ENCODE results near the gene SLC9A3. TPM values are rescaled to one million over a fixed set of nuclear protein-coding genes. Genes with fewer than 3 reads are reported as not detected.

Gene SLC9A3
- total RNA-seq, 4 donors from 2014 or later, result 1.7 to 5.0 (median 2.8) TPM

DNA sequence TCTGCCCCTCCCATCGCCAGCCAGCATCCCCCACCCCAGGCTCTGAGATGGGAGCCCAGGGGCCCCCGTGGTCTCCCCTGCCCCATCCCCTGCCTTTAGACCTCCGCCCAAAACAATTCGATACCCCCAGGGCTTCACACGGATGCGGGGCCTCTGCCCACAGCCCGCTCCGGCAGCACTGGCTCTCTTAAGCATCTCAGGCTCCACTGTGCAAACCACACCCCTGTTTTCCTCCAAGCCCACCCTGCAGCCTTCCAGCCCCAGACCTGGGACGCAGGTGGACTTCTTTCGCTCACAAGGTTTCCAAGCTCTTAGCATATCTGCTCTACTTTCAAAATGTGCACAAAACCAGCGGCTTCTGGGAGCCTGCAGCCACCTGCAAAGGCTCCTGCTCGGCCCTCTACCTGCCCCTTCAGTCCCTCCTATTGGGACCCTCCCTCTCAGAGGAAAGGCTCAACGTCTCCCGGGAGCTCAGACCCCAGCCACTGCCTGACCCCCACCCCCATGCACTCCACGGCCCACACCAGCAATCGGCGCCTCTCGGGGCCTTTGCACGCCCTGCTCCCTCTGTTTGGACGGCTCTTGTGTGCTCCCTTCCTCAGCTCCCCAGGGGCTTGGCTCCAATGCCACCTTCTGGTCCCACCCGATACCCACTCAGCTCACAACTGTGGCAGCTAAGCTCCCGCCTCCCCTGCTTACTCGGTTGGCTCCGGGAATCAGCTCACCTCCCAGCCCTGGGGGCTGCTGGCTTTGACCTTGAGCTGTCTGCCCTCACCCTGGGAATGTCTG is 918 bp upstream of the SLC9A3 start:
- Histone ChIP-seq H3K27me3 (peaks cover 3 to 92% (median 49%) of the 10 kb centered on the region in 4 donors), H3K27ac (replicated peaks in 1 of 4) (no peak overlapping the region), H3K9me3 (no peaks in the 10 kb centered on the region), H3K4me1 (peaks cover 4 to 40% (median 31%) of the 10 kb centered on the region in 4 donors), H3K36me3 (no peaks in the 10 kb centered on the region), H3K4me3 (peak overlapping the region in 2 of 4 donors; percentile 38 to 40)
- WGBS, result 36% methylated on average over 19 of the region's 24 CpGs
- intact Hi-C loops (cut with DNase I), result no loop called here
- no peak for TF ChIP-seq POLR2A (IDR thresholded peaks at IDR 0.05; ENCODE audit: low read depth)
- no peak for TF ChIP-seq POLR2AphosphoS5 (IDR thresholded peaks at IDR 0.05)
- no peak for TF ChIP-seq CTCF (IDR thresholded peaks at IDR 0.05)
- no peak for TF ChIP-seq EP300 (IDR thresholded peaks at IDR 0.05)
- no peak for DNase-seq (ENCODE audit: extremely low spot score)

GRCh38 chr5:523441-524222 is 617 bp downstream of the SLC9A3 start:
- 3% methylated on average over 36 of the region's 69 CpGs for WGBS
- H3K4me3 ChIP-seq, result peak overlapping the region; percentile 38 to 40 (median 39)

DNA sequence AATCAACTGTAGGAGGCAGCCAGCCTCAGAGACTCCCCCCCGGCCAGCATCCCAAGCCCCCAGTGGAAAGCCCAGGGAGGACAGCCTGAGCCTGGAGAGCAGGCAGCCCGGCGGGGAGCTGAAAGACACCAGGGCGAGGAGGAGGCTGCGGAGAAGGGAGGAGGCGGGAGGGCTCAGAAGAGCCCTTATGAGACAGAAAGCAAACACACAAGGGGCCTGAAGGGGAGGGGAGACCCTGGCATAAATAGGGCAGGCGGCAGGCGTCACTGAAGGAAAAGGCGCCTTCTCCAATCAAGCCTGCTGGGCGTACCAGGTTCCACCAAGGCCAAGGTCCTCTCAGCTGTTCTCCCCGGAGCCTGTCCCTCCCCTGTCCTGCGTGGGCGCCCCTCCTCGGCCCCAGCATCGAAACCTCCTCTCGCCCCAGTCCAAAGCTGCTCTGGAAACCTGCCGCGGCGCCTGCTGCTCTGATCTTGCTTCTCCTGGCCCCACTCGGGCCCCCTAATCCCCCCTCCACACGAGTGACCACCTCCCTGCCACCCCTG is 1.3 kb downstream of the SLC9A3 start:
- Histone ChIP-seq H3K27ac (replicated peaks in 1 of 4) (no peak overlapping the region), H3K9me3 (no peaks in the 10 kb centered on the region), H3K4me3 (no peak overlapping the region), H3K4me1 (peaks cover 4 to 29% (median 22%) of the 10 kb centered on the region in 4 donors), H3K36me3 (no peaks in the 10 kb centered on the region), H3K27me3 (peaks cover 3 to 100% (median 38%) of the 10 kb centered on the region in 4 donors)
- no peak for TF ChIP-seq POLR2A (IDR thresholded peaks at IDR 0.05; ENCODE audit: low read depth)
- TF ChIP-seq EP300 (IDR thresholded peaks at IDR 0.05), result no peak
- no peak for TF ChIP-seq CTCF (IDR thresholded peaks at IDR 0.05)
- no peak for TF ChIP-seq POLR2AphosphoS5 (IDR thresholded peaks at IDR 0.05)
- whole genome bisulfite sequencing, result 17% methylated on average over 21 of the region's 21 CpGs
- no peak for DNase-seq (ENCODE audit: extremely low spot score)
- intact Hi-C loops (cut with DNase I), result no loop called here

More at GRCh38 chr5:523441-524222, 617 bp downstream of the SLC9A3 start:
- Histone ChIP-seq H3K27ac (replicated peaks in 1 of 4) (no peak overlapping the region), H3K4me1 (peaks cover 4 to 36% (median 29%) of the 10 kb centered on the region in 4 donors), H3K9me3 (no peaks in the 10 kb centered on the region), H3K36me3 (no peaks in the 10 kb centered on the region), H3K27me3 (peaks cover 3 to 100% (median 45%) of the 10 kb centered on the region in 4 donors)
- no peak for DNase-seq (ENCODE audit: extremely low spot score)
- intact Hi-C loops (cut with DNase I), result no loop called here
- TF ChIP-seq POLR2A (IDR thresholded peaks at IDR 0.05; ENCODE audit: low read depth), result no peak
- TF ChIP-seq POLR2AphosphoS5 (IDR thresholded peaks at IDR 0.05), result no peak
- no peak for TF ChIP-seq CTCF (IDR thresholded peaks at IDR 0.05)
- TF ChIP-seq EP300 (IDR thresholded peaks at IDR 0.05), result no peak

- intact Hi-C loops (cut with DNase I), result no loop called here
- WGBS, result 62% methylated on average over 13 of the region's 16 CpGs
- no peaks in the 10 kb centered on the region for H3K9me3 ChIP-seq
- H3K4me1 ChIP-seq, result peaks cover 4 to 26% (median 21%) of the 10 kb centered on the region in 4 donors
- H3K27ac ChIP-seq (replicated peaks in 1 of 4), result no peak overlapping the region
- H3K36me3 ChIP-seq, result no peaks in the 10 kb centered on the region
- H3K27me3 ChIP-seq, result peaks cover 3 to 100% (median 37%) of the 10 kb centered on the region in 4 donors
- TF ChIP-seq POLR2AphosphoS5 (IDR thresholded peaks at IDR 0.05) (no peak), CTCF (IDR thresholded peaks at IDR 0.05) (no peak), EP300 (IDR thresholded peaks at IDR 0.05) (no peak), POLR2A (IDR thresholded peaks at IDR 0.05; ENCODE audit: low read depth) (no peak)
- DNase-seq (ENCODE audit: extremely low spot score), result no peak
- H3K4me3 ChIP-seq, result no peak overlapping the region
Measured at GRCh38 chr5:522116-522515, 2.1 kb downstream of the SLC9A3 start.

Data from esophagus muscularis mucosa (tissue), 4 donors.